NCI-H69 (cell line): ENCODE data around the gene INPP4B.

Experiments used
- DNase-seq: peaks from one replicate; lab custom pipeline; 2025; lab: John Stamatoyannopoulos, UW

Gene INPP4B

GRCh38 chr4:142226014-142226413 is 620.1 kb downstream of the INPP4B start:
- DNase-seq: peak; percentile 1

GRCh38 chr4:142222127-142222526 is 624.0 kb downstream of the INPP4B start:
- DNase-seq: no peak

GRCh38 chr4:142218726-142219125 is 627.4 kb downstream of the INPP4B start:
- no peak for DNase-seq

- DNase-seq: no peak
Measured at GRCh38 chr4:142211444-142211843, 634.7 kb downstream of the INPP4B start.

GRCh38 chr4:142203505-142203904 is 642.6 kb downstream of the INPP4B start:
- DNase-seq: no peak

GRCh38 chr4:142202404-142203332 is 643.4 kb downstream of the INPP4B start:
- no peak for DNase-seq

- DNase-seq: no peak
Measured at GRCh38 chr4:142201041-142201440, 645.1 kb downstream of the INPP4B start.

GRCh38 chr4:142194905-142195304 is 651.2 kb downstream of the INPP4B start:
- DNase-seq: no peak

GRCh38 chr4:142191901-142192300 is 654.2 kb downstream of the INPP4B start:
- DNase-seq: no peak

GRCh38 chr4:142181021-142181420 is 665.1 kb downstream of the INPP4B start:
- DNase-seq: no peak

- DNase-seq: no peak
Measured at GRCh38 chr4:142169216-142169615, 676.9 kb downstream of the INPP4B start.

- no peak for DNase-seq
Measured at GRCh38 chr4:142168181-142168580, 677.9 kb downstream of the INPP4B start.

- DNase-seq: no peak
Measured at GRCh38 chr4:142164767-142165500, 681.2 kb downstream of the INPP4B start.

- DNase-seq: no peak
Measured at GRCh38 chr4:142161086-142161485, 685.0 kb downstream of the INPP4B start.

GRCh38 chr4:142160509-142160908 is 685.6 kb downstream of the INPP4B start:
- no peak for DNase-seq

GRCh38 chr4:142158980-142159379 is 687.1 kb downstream of the INPP4B start:
- DNase-seq: no peak

- DNase-seq: peak; percentile 6
Measured at GRCh38 chr4:142156256-142156655, 689.8 kb downstream of the INPP4B start.

- no peak for DNase-seq
Measured at GRCh38 chr4:142155347-142155746, 690.8 kb downstream of the INPP4B start.

GRCh38 chr4:142150483-142150882 is 695.6 kb downstream of the INPP4B start:
- DNase-seq: no peak

GRCh38 chr4:142144813-142145212 is 701.3 kb downstream of the INPP4B start:
- no peak for DNase-seq

- DNase-seq: no peak
Measured at GRCh38 chr4:142142366-142143054, 703.6 kb downstream of the INPP4B start.

GRCh38 chr4:142141224-142141623 is 704.9 kb downstream of the INPP4B start:
- no peak for DNase-seq

GRCh38 chr4:142130666-142131065 is 715.4 kb downstream of the INPP4B start:
- no peak for DNase-seq
